Measurements from ENCODE around the gene DBNL.

Gene DBNL

DNA sequence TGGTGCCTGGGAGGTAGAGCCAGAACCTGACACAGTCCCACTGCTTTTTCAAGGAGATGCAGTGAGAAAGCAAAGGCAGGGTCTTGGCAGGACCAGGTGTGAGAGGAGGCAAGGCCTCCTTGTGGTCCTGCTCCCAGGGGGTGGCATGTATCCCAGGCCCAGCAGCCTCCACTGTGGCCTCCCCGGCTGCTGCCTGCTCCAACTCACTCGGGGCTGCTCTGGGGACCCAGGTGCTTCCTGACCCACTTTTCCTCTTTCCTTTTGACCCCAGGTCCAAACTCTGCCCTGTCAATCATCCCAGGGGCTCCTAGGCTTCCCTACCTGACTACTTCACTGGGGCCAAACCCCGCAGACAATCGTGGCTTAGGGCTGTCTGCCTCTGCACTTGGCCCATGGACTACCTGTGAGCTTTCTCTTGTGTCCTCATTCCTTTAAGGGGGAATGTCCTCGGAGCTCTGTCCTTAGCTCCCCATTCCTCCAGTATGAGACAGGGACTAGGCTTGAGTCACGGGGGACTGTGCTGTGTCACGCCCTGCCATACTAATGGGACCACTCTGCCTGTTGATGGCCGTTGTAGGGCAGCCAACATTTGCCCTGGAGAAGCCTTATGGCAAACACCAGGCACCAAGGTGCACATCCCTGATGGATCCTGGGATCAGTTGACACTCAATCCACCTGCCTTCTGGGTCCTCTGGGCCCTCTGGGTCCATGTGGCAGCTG lies 58.5 kb downstream of the DBNL start:
- Histone ChIP-seq H3K4me3 (ENCODE audit: low read length) (no peak overlapping the region), H4K20me1 (ENCODE audit: insufficient read depth, low read length) (no peaks in the 10 kb centered on the region), H3K4me1 (ENCODE audit: low read length) (peaks cover 19% of the 10 kb centered on the region), H3K9ac (ENCODE audit: low read length) (no peak overlapping the region), H3K79me2 (ENCODE audit: low read length) (no peaks in the 10 kb centered on the region), H3K27ac (ENCODE audit: low read length) (no peak overlapping the region), H3K36me3 (replicated peaks; ENCODE audit: low read depth, low read length) (no peaks in the 10 kb centered on the region), H3K9me3 (ENCODE audit: insufficient read depth, low read length) (no peaks in the 10 kb centered on the region), H3K27me3 (ENCODE audit: low read depth, low read length) (no peaks in the 10 kb centered on the region), H2AFZ (ENCODE audit: low read depth, low read length) (no peak overlapping the region), H3K4me2 (ENCODE audit: low read length) (no peak overlapping the region)
- TF ChIP-seq EZH2phosphoT487 (IDR thresholded peaks at IDR 0.05; ENCODE audit: low read depth): no peak
- TF ChIP-seq, protein P1, sequence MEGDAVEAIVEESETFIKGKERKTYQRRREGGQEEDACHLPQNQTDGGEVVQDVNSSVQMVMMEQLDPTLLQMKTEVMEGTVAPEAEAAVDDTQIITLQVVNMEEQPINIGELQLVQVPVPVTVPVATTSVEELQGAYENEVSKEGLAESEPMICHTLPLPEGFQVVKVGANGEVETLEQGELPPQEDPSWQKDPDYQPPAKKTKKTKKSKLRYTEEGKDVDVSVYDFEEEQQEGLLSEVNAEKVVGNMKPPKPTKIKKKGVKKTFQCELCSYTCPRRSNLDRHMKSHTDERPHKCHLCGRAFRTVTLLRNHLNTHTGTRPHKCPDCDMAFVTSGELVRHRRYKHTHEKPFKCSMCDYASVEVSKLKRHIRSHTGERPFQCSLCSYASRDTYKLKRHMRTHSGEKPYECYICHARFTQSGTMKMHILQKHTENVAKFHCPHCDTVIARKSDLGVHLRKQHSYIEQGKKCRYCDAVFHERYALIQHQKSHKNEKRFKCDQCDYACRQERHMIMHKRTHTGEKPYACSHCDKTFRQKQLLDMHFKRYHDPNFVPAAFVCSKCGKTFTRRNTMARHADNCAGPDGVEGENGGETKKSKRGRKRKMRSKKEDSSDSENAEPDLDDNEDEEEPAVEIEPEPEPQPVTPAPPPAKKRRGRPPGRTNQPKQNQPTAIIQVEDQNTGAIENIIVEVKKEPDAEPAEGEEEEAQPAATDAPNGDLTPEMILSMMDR (IDR thresholded peaks at IDR 0.05; ENCODE audit: low read depth, low read length): no peak

- Histone ChIP-seq H3K27ac (ENCODE audit: low read length) (no peak overlapping the region), H3K4me3 (ENCODE audit: low read length) (no peak overlapping the region)
Measured at GRCh38 chr7:44103566-44103922, 59.0 kb downstream of the DBNL start.

GRCh38 chr7:44103923-44104859 lies 59.7 kb downstream of the DBNL start, which contains the start of gene AEBP1:
TSS of gene AEBP1 (plus strand) at chr7:44104345. CDS start at chr7:44104666, 321 bp downstream.
- Histone ChIP-seq H2AFZ (ENCODE audit: low read depth, low read length) (no peak within 1 kb of the TSS), H3K27me3 (ENCODE audit: low read depth, low read length) (no peaks in the 10 kb centered on the region), H3K9ac (ENCODE audit: low read length) (no peak within 1 kb of the TSS), H3K4me1 (ENCODE audit: low read length) (peaks cover 17% of the 10 kb centered on the region), H3K4me3 (ENCODE audit: low read length) (no peak within 1 kb of the TSS), H3K4me2 (ENCODE audit: low read length) (no peak within 1 kb of the TSS), H3K27ac (ENCODE audit: low read length) (no peak within 1 kb of the TSS), H4K20me1 (ENCODE audit: insufficient read depth, low read length) (no peaks in the 10 kb centered on the region), H3K79me2 (ENCODE audit: low read length) (no peaks in the 10 kb centered on the region), H3K36me3 (replicated peaks; ENCODE audit: low read depth, low read length) (no peaks in the 10 kb centered on the region), H3K9me3 (ENCODE audit: insufficient read depth, low read length) (no peaks in the 10 kb centered on the region)
- TF ChIP-seq, protein P1 (IDR thresholded peaks at IDR 0.05; ENCODE audit: low read depth, low read length): no peak
- no peak for TF ChIP-seq EZH2phosphoT487 (IDR thresholded peaks at IDR 0.05; ENCODE audit: low read depth)

More at GRCh38 chr7:44103566-44103922, 59.0 kb downstream of the DBNL start:
- no peak overlapping the region for H3K9ac ChIP-seq (ENCODE audit: low read length)
- TF ChIP-seq EZH2phosphoT487 (IDR thresholded peaks at IDR 0.05; ENCODE audit: low read depth): no peak
- TF ChIP-seq, protein P1 (IDR thresholded peaks at IDR 0.05; ENCODE audit: low read depth, low read length): no peak
- no peaks in the 10 kb centered on the region for H3K9me3 ChIP-seq (ENCODE audit: insufficient read depth, low read length)
- no peaks in the 10 kb centered on the region for H3K79me2 ChIP-seq (ENCODE audit: low read length)
- no peak overlapping the region for H3K4me2 ChIP-seq (ENCODE audit: low read length)
- H2AFZ ChIP-seq (ENCODE audit: low read depth, low read length): no peak overlapping the region
- no peaks in the 10 kb centered on the region for H3K27me3 ChIP-seq (ENCODE audit: low read depth, low read length)
- no peaks in the 10 kb centered on the region for H4K20me1 ChIP-seq (ENCODE audit: insufficient read depth, low read length)
- H3K36me3 ChIP-seq (replicated peaks; ENCODE audit: low read depth, low read length): no peaks in the 10 kb centered on the region
- H3K4me1 ChIP-seq (ENCODE audit: low read length): peaks cover 17% of the 10 kb centered on the region

Measured in OCI-LY3 (cell line).